GM20431 (cell line): ENCODE data around the gene ASB8.

Experiments used
- in situ Hi-C: fragments of 300-500 bp; cut with MseI, MboI; formaldehyde crosslinking; loops from one replicate; pipeline ENCODE4 v1.15.0; 2020; ENCODE audit warnings: low sequenced_read_pairs; ENCODE audit not compliant: unreplicated experiment

Gene ASB8

GRCh38 chr12:48183876-48184548 lies 26.7 kb upstream of the ASB8 start:
- in situ Hi-C loops = no loop called here

GRCh38 chr12:48183091-48183875 lies 26.0 kb upstream of the ASB8 start, which contains the start of gene CCDC184:
Gene CCDC184 (plus strand): TSS chr12:48183644. CDS start chr12:48184123, 479 bp downstream.
- in situ Hi-C loops = no loop called here

DNA sequence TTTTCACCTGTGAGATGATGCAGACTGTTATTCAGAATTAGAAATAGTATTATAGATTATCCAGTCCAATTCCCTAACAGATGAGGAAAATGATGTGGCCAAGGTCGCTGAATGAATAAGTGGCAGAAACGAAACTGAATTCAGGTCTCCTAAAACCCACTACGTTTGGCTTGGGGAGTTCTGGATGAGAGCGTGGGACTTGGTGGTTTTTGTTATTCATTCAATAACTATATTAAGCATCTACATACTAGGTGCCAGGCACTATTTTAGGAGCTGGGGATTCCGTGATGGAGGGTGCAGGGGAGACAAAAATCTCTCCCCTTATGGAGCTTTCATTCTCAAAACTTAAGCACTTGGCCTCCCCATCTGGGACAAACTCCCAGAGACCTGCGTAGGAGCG lies 25.3 kb upstream of the ASB8 start:
- in situ Hi-C loops = no loop called here

DNA sequence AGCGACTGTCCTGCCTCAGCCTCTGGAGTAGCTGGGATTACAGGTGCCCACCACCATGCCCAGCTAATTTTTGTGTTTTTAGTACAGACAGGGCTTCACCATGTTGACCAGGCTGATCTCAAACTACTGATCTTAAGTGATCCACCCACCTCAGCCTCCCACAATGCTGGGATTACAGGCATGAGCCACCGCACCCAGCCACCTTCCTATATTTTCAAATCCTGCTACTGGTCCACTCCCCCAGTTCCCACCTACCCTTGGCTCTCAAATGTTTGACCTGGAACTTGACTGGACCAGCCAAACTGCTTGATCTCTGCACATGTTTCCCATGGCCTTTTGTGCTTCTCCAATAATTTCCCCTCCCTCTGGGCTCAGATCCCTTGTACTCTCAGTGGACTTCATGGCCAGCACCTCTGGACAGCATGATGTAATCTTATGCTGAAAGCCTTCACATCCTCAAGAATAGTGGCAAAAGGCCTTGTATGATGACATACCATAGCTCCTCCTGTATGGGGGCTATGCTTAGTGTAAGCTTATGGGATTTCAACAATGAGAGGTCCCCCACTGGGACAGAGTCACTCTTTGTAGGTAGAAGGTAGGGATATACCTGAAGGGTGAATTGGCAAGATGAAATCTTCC lies 23.7 kb upstream of the ASB8 start:
- in situ Hi-C loops = no loop called here

GRCh38 chr12:48180424-48180823 lies 23.1 kb upstream of the ASB8 start:
- in situ Hi-C loops = no loop called here

DNA sequence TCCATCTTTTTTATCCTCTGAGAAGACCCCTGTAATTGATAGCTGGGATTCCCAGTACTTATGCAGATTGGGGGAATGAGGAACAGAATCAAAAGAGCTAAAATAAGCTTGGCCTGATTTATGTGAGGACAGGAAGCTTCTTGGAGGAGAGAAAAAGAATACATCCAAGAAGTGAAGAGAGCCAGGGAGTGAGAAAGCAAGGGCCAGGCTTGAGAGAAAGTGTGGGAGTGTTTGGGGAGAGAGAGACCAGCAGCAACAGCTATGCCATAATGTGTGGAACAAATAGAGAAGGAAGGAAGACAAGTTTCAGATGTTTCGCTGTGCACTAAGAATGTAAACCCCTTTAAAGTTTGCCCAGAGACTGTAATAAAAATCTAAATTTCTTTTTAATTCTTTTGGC lies 22.2 kb upstream of the ASB8 start:
- in situ Hi-C loops = no loop called here

- in situ Hi-C loops = no loop called here
Observed at GRCh38 chr12:48177982-48178381, 20.7 kb upstream of the ASB8 start.

GRCh38 chr12:48176417-48176751 lies 19.1 kb upstream of the ASB8 start:
- in situ Hi-C loops = no loop called here

DNA sequence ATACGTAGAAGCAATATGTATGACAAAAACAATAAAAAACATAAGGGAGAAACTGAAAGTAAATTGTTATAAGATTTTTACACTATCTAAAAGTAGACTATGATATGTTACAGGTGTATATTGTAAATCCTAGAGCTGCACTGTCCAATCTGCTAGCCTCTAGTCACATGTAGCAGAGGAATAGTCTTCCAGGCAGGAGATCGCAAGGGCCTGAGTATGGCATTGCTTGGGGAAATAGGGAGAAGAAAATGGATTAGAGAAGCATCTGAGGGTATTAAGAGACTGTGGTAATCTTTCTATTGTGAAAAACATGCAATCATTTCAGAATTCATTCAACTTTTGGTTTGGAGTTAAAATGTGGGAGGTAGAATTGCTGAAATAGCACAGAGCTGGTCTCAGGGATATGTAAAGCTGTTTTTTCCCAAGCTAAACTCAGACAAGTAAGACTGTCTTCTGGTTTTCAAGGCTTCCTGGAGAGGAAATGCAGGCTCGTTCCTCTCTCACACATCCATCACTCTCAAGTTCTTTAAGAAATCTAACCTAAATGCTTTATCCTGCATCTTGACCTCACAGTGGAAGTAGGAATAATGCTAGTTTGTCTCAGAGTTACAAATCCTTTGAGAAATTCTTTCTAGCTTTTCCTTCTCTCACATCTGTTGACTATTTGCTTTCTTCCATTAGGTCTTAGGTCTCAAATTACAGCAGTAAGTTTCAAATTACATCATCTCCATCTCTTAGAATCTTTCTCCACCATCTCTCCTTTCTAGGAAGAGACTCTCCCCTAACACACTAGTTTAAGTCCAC lies 18.5 kb upstream of the ASB8 start:
- in situ Hi-C loops = no loop called here

GRCh38 chr12:48169011-48169410 lies 11.7 kb upstream of the ASB8 start:
- in situ Hi-C loops = loop anchor here (25.0 kb wide), 1 partner anchor 207 kb away; the partner anchor contains the start of gene TMEM106C

DNA sequence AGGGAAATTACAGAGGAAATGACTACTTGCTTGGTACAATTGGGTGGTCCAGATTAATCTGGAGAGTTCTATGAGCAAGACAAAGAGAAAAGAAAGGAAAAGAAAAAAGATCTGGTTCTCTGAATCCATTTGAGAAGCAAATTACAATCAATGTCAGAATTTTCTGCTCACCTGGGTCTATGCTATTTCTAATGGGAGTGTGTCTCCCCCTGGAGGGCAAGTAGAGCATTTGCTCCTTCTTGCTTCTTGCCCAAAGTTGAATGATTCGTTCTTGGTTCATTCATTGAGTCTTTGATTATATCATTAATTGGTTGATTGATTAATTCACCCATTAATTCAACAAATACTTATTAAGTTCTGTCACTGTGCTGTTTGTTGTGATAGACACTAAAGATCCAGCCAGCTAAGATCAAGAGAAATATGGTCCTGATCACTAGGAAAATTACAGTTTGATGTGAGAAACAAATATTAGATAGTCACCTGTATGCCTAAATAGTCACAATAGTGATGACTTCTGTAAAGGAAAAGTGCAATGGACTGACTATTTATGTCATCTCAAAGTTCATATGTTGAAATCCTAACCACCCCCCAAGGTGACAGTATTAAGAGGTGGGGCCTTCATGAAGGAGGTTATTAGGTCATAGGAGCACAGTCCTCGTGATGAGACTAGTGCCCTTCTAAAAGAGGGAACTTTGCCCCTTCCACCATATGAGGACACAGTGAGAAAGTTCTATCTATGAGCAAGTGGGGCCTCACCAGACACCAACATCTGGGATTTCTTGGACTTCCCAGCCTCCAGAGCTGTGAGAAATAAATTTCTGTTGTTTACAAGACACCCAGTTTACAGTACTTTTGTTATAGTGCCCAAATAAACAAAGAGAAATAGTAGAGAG lies 8.0 kb upstream of the ASB8 start:
- in situ Hi-C loops = loop anchor here (25.0 kb wide), 1 partner anchor 203 kb away; the partner anchor contains the start of gene TMEM106C

DNA sequence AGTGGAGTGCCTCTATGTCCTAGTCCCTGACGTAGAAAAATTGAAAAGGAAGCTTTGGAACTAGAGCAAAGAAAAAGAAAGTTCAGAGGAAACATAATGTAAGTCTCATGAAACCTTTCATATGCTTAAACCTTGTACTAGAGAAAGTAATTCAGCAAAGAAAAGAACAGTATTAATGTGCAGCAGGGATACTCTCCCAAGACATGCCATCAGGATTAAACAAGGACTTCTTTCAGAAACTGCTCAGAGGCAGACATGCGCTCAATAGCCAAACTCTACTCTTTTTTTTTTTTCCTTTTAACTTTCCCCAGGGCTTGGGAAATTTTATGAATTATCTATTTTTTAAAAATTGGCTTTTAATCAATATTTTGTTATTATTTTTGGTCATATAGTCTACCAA lies 7.1 kb upstream of the ASB8 start:
- in situ Hi-C loops = loop anchor here (25.0 kb wide), 1 partner anchor 202 kb away; the partner anchor contains the start of gene TMEM106C

DNA sequence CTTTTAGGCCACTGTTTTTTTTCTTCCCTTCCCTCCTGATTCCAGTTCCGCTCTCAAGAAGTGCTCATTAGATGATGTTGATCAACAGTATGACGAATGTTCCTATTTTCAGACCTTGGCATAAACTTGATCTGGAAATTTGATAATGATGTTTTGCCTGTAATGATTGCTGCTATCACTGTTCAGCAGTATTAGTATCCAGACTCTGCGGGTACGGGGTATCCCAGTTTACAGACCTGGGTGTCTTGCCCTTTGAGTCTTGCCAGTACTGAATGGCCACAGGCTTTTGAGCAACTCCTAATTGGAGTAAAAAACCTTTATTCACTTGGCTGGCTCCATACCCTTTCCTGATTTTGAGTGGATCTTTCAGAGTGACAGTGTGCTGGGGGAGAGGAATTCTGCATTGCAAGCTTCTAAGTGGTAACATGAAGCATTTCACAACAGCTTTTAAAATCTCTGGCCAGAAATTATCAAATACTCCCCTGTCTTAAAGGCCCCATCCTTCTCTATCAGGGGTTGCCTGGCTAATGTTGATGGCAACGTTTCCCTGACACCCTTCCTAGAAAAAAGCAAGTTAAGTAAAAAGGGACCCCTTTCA lies 5.9 kb upstream of the ASB8 start:
- in situ Hi-C loops = loop anchor here (25.0 kb wide), 1 partner anchor 201 kb away; the partner anchor contains the start of gene TMEM106C

GRCh38 chr12:48160807-48161206 lies 3.5 kb upstream of the ASB8 start:
- in situ Hi-C loops = loop anchor here (25.0 kb wide), 1 partner anchor 199 kb away; the partner anchor contains the start of gene TMEM106C

- in situ Hi-C loops = loop anchor here (25.0 kb wide), 1 partner anchor 198 kb away; the partner anchor contains the start of gene TMEM106C
Observed at GRCh38 chr12:48160046-48160445, 2.7 kb upstream of the ASB8 start.

GRCh38 chr12:48157889-48158370 lies 615 bp upstream of the ASB8 start:
- in situ Hi-C loops = loop anchor here (25.0 kb wide), 1 partner anchor 196 kb away; the partner anchor contains the start of gene TMEM106C

DNA sequence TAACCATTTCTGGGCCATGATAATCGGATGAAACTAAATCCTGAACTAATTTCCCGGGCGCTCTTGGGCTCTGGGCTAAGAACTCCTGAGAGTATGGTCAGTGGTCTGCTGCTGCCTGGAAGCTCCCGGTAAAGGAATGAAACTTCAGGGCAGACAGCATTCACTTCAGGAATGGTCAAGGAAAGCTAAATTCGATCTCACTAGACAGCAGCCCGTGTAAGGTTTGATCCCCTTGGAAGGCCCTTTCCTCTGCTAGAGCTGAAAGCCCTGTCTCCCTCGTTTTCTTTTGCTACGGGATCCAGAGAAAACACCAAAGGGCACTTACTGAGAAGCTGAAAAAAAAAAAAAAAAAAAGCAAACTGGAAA lies 680 bp downstream of the ASB8 start:
- in situ Hi-C loops = loop anchor here (25.0 kb wide), 1 partner anchor 194 kb away; the partner anchor contains the start of gene TMEM106C

GRCh38 chr12:48155786-48156185 lies 1.5 kb downstream of the ASB8 start:
- in situ Hi-C loops = loop anchor here (25.0 kb wide), 1 partner anchor 193 kb away; the partner anchor contains the start of gene TMEM106C
